Activated T-cell treated with anti-CD3 and anti-CD28 coated beads, Interleukin-2, amount 50 U/mL, for 72 hours (primary cell): ENCODE results near the gene NEK6. TPM values are rescaled to one million over a fixed set of nuclear protein-coding genes. Genes with fewer than 3 reads are reported as not detected.

Experiments
- ATAC-seq, 2 donors: fragments of 150-1000 bp; cut with Tn5 transposase; replicated peaks in 1 of 2; 2 replicates each; pipeline ENCODE4 v1.10.0; 2021; ENCODE audit warnings: moderate library complexity in 2 of 2, mild to moderate bottlenecking in 1 of 2
- DNase-seq, 2 donors: peaks; one replicate each; pipeline ENCODE4 v3.0.0; 2021 to 2022; ENCODE audit warnings: mixed read lengths in 1 of 2
- H3K27ac Mint-ChIP-seq: one replicate; pipeline ENCODE4 v1.8.0; 2022; ENCODE audit warnings: mild to moderate bottlenecking, moderate library complexity, mixed read lengths
- H3K27me3 Mint-ChIP-seq: one replicate; pipeline ENCODE4 v1.8.0; 2022; ENCODE audit warnings: low read depth, mixed read lengths
- H3K36me3 Mint-ChIP-seq, 2 donors: one replicate each; pipeline ENCODE4 v1.8.0; 2022; ENCODE audit warnings: mixed read lengths in 2 of 2, mild to moderate bottlenecking in 1 of 2; ENCODE audit not compliant: insufficient read depth in 2 of 2
- H3K4me1 Mint-ChIP-seq: one replicate; pipeline ENCODE4 v1.8.0; 2022; ENCODE audit warnings: low read depth, mixed read lengths
- H3K4me3 Mint-ChIP-seq, 2 donors: one replicate each; pipeline ENCODE4 v1.8.0; 2022; ENCODE audit warnings: mild to moderate bottlenecking in 2 of 2, mixed read lengths in 2 of 2, moderate library complexity in 2 of 2
- H3K9me3 Mint-ChIP-seq, 2 donors: one replicate each; pipeline ENCODE4 v1.8.0; 2022; ENCODE audit warnings: mixed read lengths in 2 of 2
- total RNA-seq, 2 donors: library from RNA; stranded (reverse); gene quantifications; one replicate each; pipeline ENCODE4 v1.2.3, GENCODE V29; 2022

The NEK6 gene
- total RNA-seq, 2 donors from 2014 or later, result 8.1 to 8.5 TPM

DNA sequence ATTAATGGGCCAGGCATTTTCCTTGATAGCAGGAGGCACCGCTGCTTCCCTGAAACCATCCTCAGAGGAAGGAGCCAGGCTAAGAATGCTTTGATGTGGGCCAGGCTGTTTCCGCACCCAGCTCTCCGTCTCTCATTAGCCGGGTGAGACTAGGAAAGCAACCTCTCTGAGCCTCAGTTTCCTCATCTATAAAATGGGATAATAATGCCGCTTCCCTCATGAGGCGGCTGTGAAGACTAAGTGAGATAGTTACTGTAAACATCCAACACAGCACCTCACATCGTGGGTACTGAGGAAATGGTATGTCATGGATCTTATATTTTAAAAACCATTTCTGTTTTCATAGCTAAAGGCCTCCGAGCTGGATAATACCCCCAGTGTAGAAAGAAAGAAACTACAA, 46.5 kb downstream of the NEK6 start:
- Mint-ChIP-seq H3K27ac (no peak overlapping the region), H3K9me3 (no peaks in the 10 kb centered on the region), H3K4me3 (no peak overlapping the region), H3K36me3 (no peaks in the 10 kb centered on the region), H3K27me3 (no peaks in the 10 kb centered on the region), H3K4me1 (peaks cover 16% of the 10 kb centered on the region)
- DNase-seq (no peak), ATAC-seq (no peak)

DNA sequence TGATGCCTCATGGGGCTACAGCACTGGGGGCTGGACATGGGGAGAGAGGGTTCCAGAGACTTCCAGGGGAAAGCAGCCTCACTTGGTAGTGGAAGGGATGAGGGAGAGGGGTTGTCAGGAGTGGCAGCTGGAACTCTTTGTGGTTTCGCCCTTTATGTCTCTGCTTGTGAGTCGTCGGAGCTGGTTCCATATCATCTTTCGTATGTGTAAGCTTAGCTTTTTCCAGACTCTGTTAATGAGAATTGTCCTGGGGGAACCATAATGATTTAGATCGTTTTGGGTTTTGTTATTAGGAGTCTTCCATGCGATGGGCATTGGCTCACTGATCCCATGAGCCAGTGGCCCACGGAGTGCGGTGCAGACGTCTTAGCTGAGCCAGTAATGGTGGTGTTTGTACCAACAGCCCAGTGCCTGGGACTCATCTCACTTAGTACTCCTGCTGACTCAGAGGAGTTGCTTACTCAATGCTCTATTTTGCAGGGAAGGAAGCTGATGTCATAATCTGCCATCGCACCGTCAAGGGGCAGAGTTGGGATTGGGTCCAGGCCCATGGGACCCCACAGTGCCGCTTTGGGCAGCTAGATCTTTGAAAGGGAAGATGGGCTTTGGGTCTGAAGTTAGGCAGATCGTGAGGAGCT, 48.5 kb downstream of the NEK6 start:
- Mint-ChIP-seq H3K4me3 (no peak overlapping the region), H3K9me3 (no peaks in the 10 kb centered on the region), H3K36me3 (no peaks in the 10 kb centered on the region), H3K4me1 (peaks cover 16% of the 10 kb centered on the region), H3K27ac (no peak overlapping the region), H3K27me3 (no peaks in the 10 kb centered on the region)
- no peak for DNase-seq
- ATAC-seq, result peak; percentile 51 to 62

DNA sequence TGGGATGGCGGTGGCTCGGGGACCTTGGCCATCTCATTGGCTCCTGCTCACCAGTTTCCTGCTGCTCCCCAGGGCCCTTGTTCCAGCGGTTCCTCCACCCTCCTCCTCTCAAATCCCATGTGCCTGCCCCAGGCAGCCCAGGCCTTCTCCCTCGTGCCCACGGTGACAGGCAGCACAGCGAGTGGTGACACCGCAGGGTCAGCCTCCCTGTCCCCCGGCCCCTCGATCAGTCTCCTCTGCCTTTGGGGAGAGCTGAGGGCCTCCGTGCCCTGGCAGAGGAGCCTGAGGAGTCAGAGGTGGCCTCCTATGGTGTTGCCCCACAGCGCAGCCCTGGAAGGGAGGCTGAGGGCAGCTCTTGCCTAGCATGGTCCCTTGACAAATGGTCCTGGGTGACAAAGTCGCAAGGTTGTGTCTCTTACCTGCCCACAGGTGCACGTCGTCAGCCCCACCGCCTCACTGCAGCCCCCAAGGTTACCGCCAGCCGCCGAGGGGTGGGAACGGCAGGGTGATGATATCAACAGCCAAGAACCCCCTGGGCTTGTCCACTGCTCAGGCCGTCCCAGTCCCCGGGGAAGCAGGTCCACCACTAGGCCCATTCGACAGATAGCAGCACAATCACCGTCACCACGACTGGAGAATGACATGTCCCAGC, 49.8 kb downstream of the NEK6 start:
- H3K4me3 Mint-ChIP-seq, result no peak overlapping the region
- peaks cover 16% of the 10 kb centered on the region for H3K4me1 Mint-ChIP-seq
- H3K9me3 Mint-ChIP-seq, result no peaks in the 10 kb centered on the region
- H3K36me3 Mint-ChIP-seq, result no peaks in the 10 kb centered on the region
- no peak for DNase-seq
- no peak overlapping the region for H3K27ac Mint-ChIP-seq
- ATAC-seq, result no peak
- H3K27me3 Mint-ChIP-seq, result no peaks in the 10 kb centered on the region

DNA sequence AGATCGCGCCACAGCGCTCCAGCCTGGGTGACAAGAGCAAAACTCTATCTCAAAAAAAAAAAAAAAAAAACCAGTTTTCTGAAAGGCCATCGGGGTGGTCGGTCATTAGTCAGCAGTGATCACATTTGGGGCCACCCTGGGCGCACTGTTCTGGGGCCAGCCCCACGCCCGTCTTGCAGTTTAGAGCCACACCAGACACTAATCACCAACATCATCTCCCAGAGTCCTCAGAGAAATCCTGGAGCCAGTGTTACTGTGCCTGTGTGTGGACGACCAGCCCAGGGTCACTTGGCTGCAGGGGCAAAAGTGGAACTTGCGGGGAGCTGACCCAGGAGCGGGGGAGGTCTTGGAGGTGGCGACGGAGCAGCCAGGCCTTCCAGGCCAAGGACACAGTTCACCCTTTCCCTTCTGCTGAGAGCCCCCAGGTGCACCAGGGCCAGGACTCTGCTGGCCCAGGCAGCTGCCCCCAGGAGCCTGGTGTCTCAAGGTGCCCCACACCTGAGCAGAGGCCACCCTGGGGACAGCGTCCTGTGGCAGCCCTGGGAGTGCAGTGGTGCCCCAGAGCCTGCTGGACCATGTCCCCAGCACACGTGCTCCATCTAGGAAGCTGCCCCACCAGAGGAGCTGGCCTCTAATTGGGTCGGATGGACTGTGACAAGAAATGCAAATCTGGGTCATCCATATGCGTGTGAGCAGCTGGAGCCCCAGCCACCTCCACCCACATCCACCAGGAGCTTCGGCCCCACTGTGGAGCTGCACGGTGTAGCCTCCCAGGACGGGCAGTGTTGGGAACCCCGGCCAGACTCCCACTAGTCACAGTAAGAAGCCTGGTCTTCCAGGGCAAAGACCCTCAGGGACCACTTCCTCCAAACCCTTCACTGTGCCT, 51.1 kb downstream of the NEK6 start:
- Mint-ChIP-seq H3K36me3 (no peaks in the 10 kb centered on the region), H3K27ac (no peak overlapping the region), H3K27me3 (no peaks in the 10 kb centered on the region), H3K4me3 (no peak overlapping the region), H3K4me1 (peaks cover 16% of the 10 kb centered on the region), H3K9me3 (no peaks in the 10 kb centered on the region)
- ATAC-seq, result no peak
- no peak for DNase-seq

DNA sequence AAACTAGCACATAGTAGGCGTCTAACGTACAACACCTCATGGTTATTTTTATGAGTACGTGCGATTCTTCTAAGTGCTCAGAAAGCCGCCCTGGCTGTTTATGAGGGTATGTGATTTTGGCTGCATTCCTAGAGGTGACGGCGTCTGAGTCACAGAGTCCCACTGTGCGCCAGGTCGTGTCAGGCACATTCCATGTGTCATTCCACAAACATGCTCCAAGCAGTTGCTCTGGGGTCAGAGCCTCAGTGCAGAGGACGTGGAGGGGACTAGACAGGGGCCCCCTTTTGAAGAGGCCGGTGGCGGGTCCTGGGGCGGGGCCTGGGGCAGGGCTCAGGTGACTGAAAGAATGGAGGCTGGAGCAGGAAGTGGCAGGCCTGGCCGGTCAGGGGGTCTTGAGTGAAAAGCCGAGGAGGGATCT, 51.9 kb downstream of the NEK6 start:
- Mint-ChIP-seq H3K27ac (no peak overlapping the region), H3K27me3 (no peaks in the 10 kb centered on the region), H3K4me3 (no peak overlapping the region), H3K36me3 (no peaks in the 10 kb centered on the region), H3K4me1 (peaks cover 16% of the 10 kb centered on the region), H3K9me3 (no peaks in the 10 kb centered on the region)
- ATAC-seq (no peak), DNase-seq (no peak)

DNA sequence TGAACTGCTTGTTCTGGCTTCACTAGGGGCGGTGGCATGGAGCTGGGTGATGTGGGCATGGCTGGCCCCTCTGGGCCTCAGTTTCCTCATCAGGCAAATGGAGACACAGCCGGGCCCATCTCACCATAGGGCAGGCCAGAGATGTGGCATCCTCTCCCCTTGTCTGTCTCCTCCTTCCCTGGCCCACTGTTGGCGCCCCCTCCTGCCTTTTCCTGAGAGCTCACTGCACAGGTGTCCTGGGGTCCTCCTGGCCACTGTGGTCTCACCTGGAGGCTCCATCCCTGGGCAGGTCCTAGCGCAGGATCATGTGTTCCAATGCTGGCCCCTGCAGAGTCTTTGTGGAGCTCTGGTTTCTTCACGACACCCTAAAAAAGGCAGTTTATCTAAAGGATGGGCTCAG, 53.5 kb downstream of the NEK6 start:
- H3K4me1 Mint-ChIP-seq, result peaks cover 4% of the 10 kb centered on the region
- no peak for DNase-seq
- H3K27ac Mint-ChIP-seq, result no peak overlapping the region
- ATAC-seq, result no peak
- H3K27me3 Mint-ChIP-seq, result no peaks in the 10 kb centered on the region
- H3K4me3 Mint-ChIP-seq, result no peak overlapping the region
- no peaks in the 10 kb centered on the region for H3K36me3 Mint-ChIP-seq
- no peaks in the 10 kb centered on the region for H3K9me3 Mint-ChIP-seq

DNA sequence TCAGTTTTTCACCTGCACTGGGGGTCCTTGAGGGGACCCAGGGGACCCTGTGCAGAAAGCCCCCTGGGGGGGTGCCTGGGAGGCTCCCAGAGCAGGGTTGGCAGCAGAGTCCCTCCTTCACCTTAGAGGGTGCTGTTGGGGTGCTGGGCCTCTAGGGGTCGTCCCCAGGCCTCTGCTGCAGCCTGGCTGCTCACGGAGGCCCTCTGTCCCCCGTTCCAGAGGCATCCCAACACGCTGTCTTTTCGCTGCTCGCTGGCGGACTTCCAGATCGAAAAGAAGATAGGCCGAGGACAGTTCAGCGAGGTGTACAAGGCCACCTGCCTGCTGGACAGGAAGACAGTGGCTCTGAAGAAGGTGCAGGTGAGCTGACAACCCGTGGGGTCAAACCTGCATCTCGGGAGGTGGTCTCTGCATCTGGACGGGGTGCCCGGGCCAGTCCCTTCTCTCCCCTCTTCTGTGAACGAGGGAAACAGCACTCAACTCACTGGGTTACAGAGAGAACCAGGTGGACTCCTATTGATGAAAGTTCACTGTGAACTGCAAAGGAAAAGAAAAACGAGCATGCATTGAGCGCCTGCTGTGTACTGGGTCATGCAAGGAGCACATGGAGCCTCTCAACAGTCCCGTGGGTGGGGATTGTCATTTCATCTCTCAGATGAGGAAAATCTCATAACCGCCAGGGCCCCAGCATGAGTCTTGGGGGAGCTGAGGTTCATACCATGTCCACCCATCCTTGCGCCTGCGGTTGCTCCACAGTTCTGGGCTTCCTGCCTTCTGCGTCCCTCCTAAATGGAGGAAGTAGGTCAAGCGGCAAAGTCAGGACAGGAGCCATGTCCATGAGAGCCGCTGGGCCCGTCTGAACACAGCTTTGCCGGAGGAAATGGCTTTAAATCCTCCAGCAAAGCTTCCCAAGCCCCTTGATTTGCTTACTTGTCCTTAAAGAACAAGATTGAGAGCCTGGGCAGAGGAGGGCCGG, 54.8 kb downstream of the NEK6 start:
- Mint-ChIP-seq H3K36me3 (no peaks in the 10 kb centered on the region), H3K4me3 (no peak overlapping the region), H3K27ac (no peak overlapping the region), H3K4me1 (no peaks in the 10 kb centered on the region), H3K27me3 (no peaks in the 10 kb centered on the region), H3K9me3 (no peaks in the 10 kb centered on the region)
- DNase-seq, result no peak
- ATAC-seq, result no peak

DNA sequence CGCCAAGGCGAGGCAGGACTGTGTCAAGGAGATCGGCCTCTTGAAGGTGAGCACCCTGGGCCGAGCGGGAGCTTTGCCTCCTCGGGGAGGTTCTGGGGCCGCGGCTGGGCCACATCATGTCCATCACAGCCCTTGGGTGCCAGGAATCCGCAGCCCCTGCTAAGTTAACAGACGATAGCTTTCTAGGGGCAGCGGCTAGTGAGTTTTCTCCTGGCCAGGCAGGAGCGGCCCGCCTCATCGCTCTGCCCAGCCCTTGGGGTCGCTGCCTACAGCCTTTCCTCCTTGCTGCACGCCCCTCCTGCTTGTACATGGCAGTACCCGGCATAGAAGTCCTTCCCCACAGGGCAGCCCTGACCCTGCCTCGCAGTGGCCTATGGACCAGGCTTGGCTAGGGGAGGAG, 56.2 kb downstream of the NEK6 start:
- Mint-ChIP-seq H3K27ac (no peak overlapping the region), H3K4me3 (no peak overlapping the region), H3K27me3 (no peaks in the 10 kb centered on the region), H3K4me1 (no peaks in the 10 kb centered on the region), H3K9me3 (no peaks in the 10 kb centered on the region), H3K36me3 (no peaks in the 10 kb centered on the region)
- ATAC-seq (no peak), DNase-seq (no peak)

DNA sequence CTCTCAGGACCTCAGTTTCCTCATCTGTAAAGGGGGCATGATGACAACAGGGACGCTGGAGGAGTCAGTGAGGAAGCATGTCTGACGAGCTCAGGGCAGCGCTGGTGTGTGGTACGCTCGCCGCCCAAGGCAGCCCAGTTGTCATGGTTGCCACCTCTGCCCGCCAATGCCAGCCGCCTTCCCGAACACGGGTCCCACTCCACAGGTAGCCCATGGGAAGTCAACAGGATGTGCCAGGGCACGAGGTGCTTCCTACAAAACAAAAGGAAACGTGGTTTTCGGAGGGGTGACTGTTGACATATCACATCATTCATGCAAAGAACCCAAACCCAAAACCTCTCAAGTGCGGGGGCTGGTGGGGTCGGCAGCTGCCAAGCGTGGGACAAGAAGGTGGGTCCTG, 58.1 kb downstream of the NEK6 start:
- ATAC-seq (no peak), DNase-seq (no peak)
- H3K9me3 Mint-ChIP-seq, result no peaks in the 10 kb centered on the region
- no peaks in the 10 kb centered on the region for H3K27me3 Mint-ChIP-seq
- H3K36me3 Mint-ChIP-seq, result no peaks in the 10 kb centered on the region
- no peak overlapping the region for H3K4me3 Mint-ChIP-seq
- H3K4me1 Mint-ChIP-seq, result no peaks in the 10 kb centered on the region
- H3K27ac Mint-ChIP-seq, result no peak overlapping the region

DNA sequence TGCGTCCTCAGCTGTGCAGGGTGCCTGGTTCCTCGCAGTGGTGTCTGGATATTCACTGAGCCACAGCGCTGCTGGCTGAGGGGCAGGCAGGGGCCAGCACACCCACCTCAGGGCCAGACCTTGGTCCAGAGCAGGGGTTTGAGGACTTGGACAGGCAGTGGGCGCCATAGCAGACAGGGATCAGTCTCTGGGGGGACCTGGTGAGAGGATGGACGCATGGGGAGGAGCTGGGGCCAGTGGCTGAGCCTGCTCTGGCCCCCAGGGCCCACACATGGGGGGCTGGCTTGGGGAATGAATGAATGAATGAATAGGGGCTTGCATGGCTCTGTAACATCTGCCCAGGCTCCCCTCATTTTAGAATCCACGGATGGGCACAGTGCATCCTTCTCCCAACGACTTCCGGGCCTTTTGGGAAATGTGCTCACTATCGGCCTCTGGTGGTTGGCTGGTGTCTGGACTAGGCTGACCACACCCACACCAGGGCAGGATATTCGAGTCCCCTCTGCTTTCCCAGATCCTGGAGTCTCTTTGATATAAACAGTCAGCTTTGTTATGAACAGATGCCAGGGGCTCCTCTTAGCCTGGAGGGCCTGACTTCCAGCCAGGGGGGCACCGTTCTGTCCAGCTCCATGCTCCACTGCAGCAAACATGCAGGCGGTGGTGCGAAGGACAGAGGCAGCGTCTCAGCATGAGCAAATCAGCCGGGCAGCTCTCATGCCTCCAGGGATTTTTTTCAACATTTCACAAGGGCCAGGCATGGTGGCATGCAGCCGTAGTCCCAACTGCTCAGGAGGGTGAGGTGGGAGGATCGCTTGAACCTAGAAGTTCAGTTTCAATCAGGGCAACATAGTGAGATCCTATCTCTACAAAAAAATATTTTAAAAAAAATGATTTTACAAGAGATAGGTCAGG, 62.6 kb downstream of the NEK6 start:
- H3K4me3 Mint-ChIP-seq, result no peak overlapping the region
- no peaks in the 10 kb centered on the region for H3K9me3 Mint-ChIP-seq
- H3K36me3 Mint-ChIP-seq, result no peaks in the 10 kb centered on the region
- no peaks in the 10 kb centered on the region for H3K27me3 Mint-ChIP-seq
- ATAC-seq (peak; percentile 50 to 54), DNase-seq (peak; percentile 48 to 63)
- H3K27ac Mint-ChIP-seq, result no peak overlapping the region
- H3K4me1 Mint-ChIP-seq, result no peaks in the 10 kb centered on the region

DNA sequence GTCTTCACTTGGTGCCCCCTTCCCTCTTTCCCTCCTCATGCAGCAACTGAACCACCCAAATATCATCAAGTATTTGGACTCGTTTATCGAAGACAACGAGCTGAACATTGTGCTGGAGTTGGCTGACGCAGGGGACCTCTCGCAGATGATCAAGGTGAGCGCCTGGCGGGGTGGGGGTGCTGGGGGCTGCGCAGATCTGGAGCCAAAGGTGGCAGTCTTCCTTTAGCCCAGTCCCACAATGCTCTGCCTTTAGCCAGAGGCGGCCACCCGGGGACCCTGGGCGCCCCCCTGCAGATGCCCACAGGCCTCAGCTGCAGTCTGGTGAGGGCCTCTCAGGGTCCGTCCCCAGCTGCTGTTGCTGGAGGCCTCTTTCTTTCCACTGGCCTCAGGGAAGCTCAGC, 63.7 kb downstream of the NEK6 start:
- Mint-ChIP-seq H3K4me3 (no peak overlapping the region), H3K27me3 (no peaks in the 10 kb centered on the region), H3K9me3 (no peaks in the 10 kb centered on the region), H3K36me3 (no peaks in the 10 kb centered on the region), H3K27ac (no peak overlapping the region), H3K4me1 (no peaks in the 10 kb centered on the region)
- DNase-seq, result no peak
- no peak for ATAC-seq

DNA sequence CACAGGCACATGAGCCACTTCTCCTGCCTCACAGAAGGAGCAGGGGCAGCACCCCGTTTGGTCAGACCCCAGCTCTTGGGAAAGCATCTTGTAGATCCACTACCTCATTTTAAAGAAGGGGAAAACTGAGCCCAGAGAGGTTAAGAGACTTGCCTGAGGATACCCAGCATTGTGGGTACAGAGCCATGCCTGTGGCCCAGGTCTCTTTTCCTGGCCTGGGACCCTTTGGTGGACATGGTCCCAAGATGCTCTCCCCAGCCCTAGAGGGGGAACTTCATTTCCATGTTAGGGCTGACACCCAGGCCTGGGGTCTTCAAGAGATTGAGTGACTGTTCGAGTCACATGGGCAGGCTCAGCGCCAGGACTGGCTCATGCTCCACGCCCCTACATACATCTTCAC, 64.2 kb downstream of the NEK6 start:
- H3K4me3 Mint-ChIP-seq, result no peak overlapping the region
- no peaks in the 10 kb centered on the region for H3K27me3 Mint-ChIP-seq
- H3K27ac Mint-ChIP-seq, result no peak overlapping the region
- no peaks in the 10 kb centered on the region for H3K9me3 Mint-ChIP-seq
- no peaks in the 10 kb centered on the region for H3K36me3 Mint-ChIP-seq
- no peak for DNase-seq
- ATAC-seq, result no peak
- H3K4me1 Mint-ChIP-seq, result no peaks in the 10 kb centered on the region
